K562 (cell line): ENCODE measurements around the gene C4A. TPM values are rescaled to one million over a fixed set of nuclear protein-coding genes. Genes with fewer than 3 reads are reported as not detected.

ENCODE experiments used
- BCOR ChIP-seq: fragments of 450-650 bp; IDR thresholded peaks from 2 replicates; pipeline ENCODE4 v1.6.1; 2016
- C11orf30 ChIP-seq: fragments of 450-650 bp; IDR thresholded peaks from 2 replicates; pipeline ENCODE4 v1.6.1; 2016; ENCODE audit warnings: low read depth, mild to moderate bottlenecking
- CBFA2T3 ChIP-seq: fragments of 450-650 bp; IDR thresholded peaks from 2 replicates; pipeline ENCODE4 v1.6.1; 2017
- DPF2 ChIP-seq: fragments of 450-650 bp; IDR thresholded peaks from 2 replicates; pipeline ENCODE4 v1.6.1; 2016
- E2F3 ChIP-seq: fragments of 250-450 bp; sonication (Bioruptor Pico); IDR thresholded peaks from 2 replicates; pipeline ENCODE4 v1.4.0; 2020; ENCODE audit warnings: mild to moderate bottlenecking
- ELF4 ChIP-seq: fragments of 450-650 bp; formaldehyde crosslinking; IDR thresholded peaks from 2 replicates; pipeline ENCODE4 v1.4.0; 2022; ENCODE audit warnings: missing genetic modification characterization
- JUND ChIP-seq, 2 experiments: IDR thresholded peaks; 2 replicates in 1 of 2; 3 replicates in 1 of 2; pipeline ENCODE4 v1.6.1; 2011; ENCODE audit warnings: borderline replicate concordance in 2 of 2, low read depth in 2 of 2, low read length in 2 of 2, improper control_type of control experiment in 1 of 2, missing biosample characterization in 1 of 2, missing genetic modification characterization in 1 of 2, missing genetic modification reagents in 1 of 2
- KDM5B ChIP-seq: fragments of 200-600 bp; sonication (generic); IDR thresholded peaks from 2 replicates; pipeline ENCODE4 v1.6.1; 2012; ENCODE audit warnings: low read depth, mild to moderate bottlenecking, moderate library complexity, low read length, control low read depth, inconsistent platforms; ENCODE audit not compliant: insufficient replicate concordance
- KHSRP ChIP-seq: fragments of 450-650 bp; IDR thresholded peaks from 2 replicates; pipeline ENCODE4 v1.6.1; 2017
- MAFK ChIP-seq: IDR thresholded peaks from 2 replicates; pipeline ENCODE4 v1.6.1; 2011; ENCODE audit warnings: low read length, improper control_type of control experiment
- MLLT1 ChIP-seq, 2 experiments: fragments of 450-650 bp; IDR thresholded peaks; 2 replicates each; pipeline ENCODE4 v1.6.1; 2016
- MTA3 ChIP-seq: fragments of 450-650 bp; formaldehyde crosslinking; IDR thresholded peaks from 2 replicates; pipeline ENCODE4 v1.6.1; 2017; ENCODE audit warnings: mild to moderate bottlenecking, borderline replicate concordance
- NFE2L1 ChIP-seq: fragments of 450-650 bp; IDR thresholded peaks from 2 replicates; pipeline ENCODE4 v1.6.1; 2016; ENCODE audit warnings: missing genetic modification characterization, low read depth, mild to moderate bottlenecking, missing compliant biosample characterization, moderate library complexity, borderline replicate concordance
- NRF1 ChIP-seq, 2 experiments: fragments of 450-650 bp; IDR thresholded peaks in 1 of 2; conservative IDR thresholded peaks in 1 of 2; 2 replicates each; pipeline ENCODE4 v1.6.1; 2014; ENCODE audit warnings: mild to moderate bottlenecking in 2 of 2
- OTX1 ChIP-seq: fragments of 450-650 bp; formaldehyde crosslinking; IDR thresholded peaks from 2 replicates; pipeline ENCODE4 v1.4.0; 2022; ENCODE audit warnings: mild to moderate bottlenecking
- PBX2 ChIP-seq, 2 experiments: IDR thresholded peaks in 1 of 2; conservative IDR thresholded peaks in 1 of 2; 2 replicates each; pipeline ENCODE4 v1.6.1; 2016; ENCODE audit warnings: low read depth in 2 of 2, mild to moderate bottlenecking in 1 of 2, missing compliant biosample characterization in 1 of 2, missing genetic modification characterization in 1 of 2, moderate library complexity in 1 of 2
- POLR2B ChIP-seq: fragments of 450-650 bp; IDR thresholded peaks from 2 replicates; pipeline ENCODE4 v1.6.1; 2018; ENCODE audit warnings: low read depth; ENCODE audit not compliant: partially characterized antibody
- SMARCC2 ChIP-seq: fragments of 450-650 bp; IDR thresholded peaks from 2 replicates; pipeline ENCODE4 v1.6.1; 2017; ENCODE audit warnings: antibody characterized with exemption, moderate library complexity, mild to moderate bottlenecking, low read depth
- SOX6 ChIP-seq: fragments of 450-650 bp; IDR thresholded peaks from 2 replicates; pipeline ENCODE4 v1.6.1; 2014; ENCODE audit warnings: mild to moderate bottlenecking
- TRIM24 ChIP-seq, 2 experiments: fragments of 450-650 bp; IDR thresholded peaks; 2 replicates each; pipeline ENCODE4 v1.6.1; 2016
- ZNF232 ChIP-seq: sonication (generic); formaldehyde crosslinking; IDR thresholded peaks from 2 replicates; pipeline ENCODE4 v1.8.0; 2022; ENCODE audit warnings: mild to moderate bottlenecking, missing genetic modification reagents
- ZNF431 ChIP-seq: sonication (generic); formaldehyde crosslinking; IDR thresholded peaks from 2 replicates; pipeline ENCODE4 v1.8.0; 2022; ENCODE audit warnings: mild to moderate bottlenecking, missing genetic modification reagents
- polyA plus RNA-seq, 8 experiments: library from polyadenylated mRNA; depleted of rRNA in 4 of 8; stranded (reverse) in 5 of 8; unstranded in 3 of 8; fragments of >200 nt; fragmentation: Nextera tagmentation in 2 of 8; fragmentation: Illumina TruSeq in 1 of 8; extraction: Ambion mirVana in 2 of 8; extraction: Trizol in 1 of 8; gene quantifications; 2 replicates each; pipeline versions ENCODE4 v1.2.1 to v1.2.3, GENCODE V29; 2011 to 2014; ENCODE audit warnings: inconsistent platforms in 1 of 8, missing spikeins in 1 of 8
- total RNA-seq, 7 experiments: library from RNA; depleted of rRNA in 6 of 7; stranded (reverse); fragments of >200 nt in 6 of 7; fragmentation: Illumina TruSeq in 2 of 7; extraction: Trizol in 2 of 7; gene quantifications; 2 replicates each; pipeline versions ENCODE4 v1.2.1 to v1.2.3, GENCODE V29; 2011 to 2021; ENCODE audit warnings: low replicate concordance in 1 of 7
- TF ChIP-seq, protein P1 (sequence below), 3 experiments: fragments of 200-800 bp in 1 of 3; sonication (Bioruptor generic) in 1 of 3; sonication (generic) in 1 of 3; formaldehyde crosslinking in 1 of 3; IDR thresholded peaks; 2 replicates each; pipeline versions ENCODE4 v1.6.1 to v1.8.0; 2016 to 2022; ENCODE audit warnings: mild to moderate bottlenecking in 2 of 3, missing compliant biosample characterization in 2 of 3, missing genetic modification characterization in 2 of 3, missing genetic modification reagents in 1 of 3

Gene C4A
- total and polyA plus RNA-seq, 9 of the 15 experiments (the other 6 are each of a cell fraction or from before 2014, with no cell fraction given), result 0.27 to 7.6 (median 5.0) TPM

- no peak for TF ChIP-seq OTX1 (CRISPR knock-in tag)
- no peak for TF ChIP-seq ZNF232
- no peak for TF ChIP-seq BCOR
- TF ChIP-seq MTA3, result peak; percentile 66
- TF ChIP-seq DPF2, result peak; percentile 92
- peak; percentile 62; the same call in 1 of the 2 replicates for TF ChIP-seq ELF4 (CRISPR knock-in tag)
- TF ChIP-seq TRIM24 (IDR thresholded peaks at IDR 0.05), result peak; percentile 6 to 19; a peak in 1 of 4 replicates
- TF ChIP-seq SOX6, result peak; percentile 45; the same call in 1 of the 2 replicates
- peak; percentile 28 for TF ChIP-seq POLR2B
- peak; percentile 14 to 38; a peak in 1 of 4 replicates for TF ChIP-seq NRF1 (conservative IDR thresholded peaks at IDR 0.05 in 1 of 2, IDR thresholded peaks at IDR 0.05 in 1 of 2)
- TF ChIP-seq PBX2 (CRISPR knock-in tag; IDR thresholded peaks at IDR 0.05; ENCODE audit: low read depth), result no peak
- peak; percentile 21; the same call in 1 of the 2 replicates for TF ChIP-seq PBX2 (tag; conservative IDR thresholded peaks at IDR 0.05; ENCODE audit: low read depth)
- 0 out of 2 replicates have a peak, but pooled peaks have one; percentile 26 for TF ChIP-seq ZNF431
- 0 out of 2 replicates have a peak, but pooled peaks have one; percentile 54 for TF ChIP-seq SMARCC2
- TF ChIP-seq, protein P1, sequence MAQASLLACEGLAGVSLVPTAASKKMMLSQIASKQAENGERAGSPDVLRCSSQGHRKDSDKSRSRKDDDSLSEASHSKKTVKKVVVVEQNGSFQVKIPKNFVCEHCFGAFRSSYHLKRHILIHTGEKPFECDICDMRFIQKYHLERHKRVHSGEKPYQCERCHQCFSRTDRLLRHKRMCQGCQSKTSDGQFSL (CRISPR knock-in tag; IDR thresholded peaks at IDR 0.05), result peak; percentile 68; the same call in 1 of the 2 replicates
- TF ChIP-seq, protein P1 (tag; IDR thresholded peaks at IDR 0.05), result no peak
- peak; percentile 96 for TF ChIP-seq C11orf30
- peak; percentile 74 for TF ChIP-seq CBFA2T3
- TF ChIP-seq KDM5B, result peak; percentile 4
- TF ChIP-seq JUND (IDR thresholded peaks at IDR 0.05; ENCODE audit: borderline replicate concordance, low read depth, low read length), result peak; percentile 92
- TF ChIP-seq JUND (tag; IDR thresholded peaks at IDR 0.05; ENCODE audit: borderline replicate concordance, low read depth, low read length), result peak; percentile 92; the same call in 2 of the 3 replicates
- peak in 1 of 2 experiments; percentile 26; a peak in 1 of 4 replicates for TF ChIP-seq MLLT1 (IDR thresholded peaks at IDR 0.05)
- peak; percentile 90 for TF ChIP-seq MAFK
- peak; percentile 72 for TF ChIP-seq NFE2L1 (tag)
- TF ChIP-seq E2F3 (CRISPR knock-in tag), result 0 out of 2 replicates have a peak, but pooled peaks have one; percentile 13
- no peak for TF ChIP-seq KHSRP
Measured at GRCh38 chr6:31969712-31970603, 11.9 kb upstream of the C4A start (continued).
